Liver (tissue), 9 donors: ENCODE data around the gene DAPK2. TPM values are rescaled to one million over a fixed set of nuclear protein-coding genes. Genes with fewer than 3 reads are reported as not detected.

Source experiments
- DNase-seq: peaks from one replicate; pipeline ENCODE4 v3.0.0-alpha.2; 2017; ENCODE audit warnings: low spot score
- H3K27ac ChIP-seq, 2 donors: one replicate each; pipeline ENCODE4 v1.7.0; 2013; ENCODE audit warnings: inconsistent platforms in 2 of 2, low read length in 2 of 2, control low read depth in 1 of 2, low read depth in 1 of 2, mild to moderate bottlenecking in 1 of 2
- H3K27me3 ChIP-seq, 4 donors: one replicate each; pipeline versions ENCODE4 v1.6.1 to v1.7.0; 2013; ENCODE audit warnings: low read length in 3 of 4, inconsistent platforms in 1 of 4, mild to moderate bottlenecking in 1 of 4, moderate library complexity in 1 of 4; ENCODE audit not compliant: control insufficient read depth in 4 of 4, insufficient read depth in 4 of 4
- H3K36me3 ChIP-seq, 4 donors: one replicate each; pipeline versions ENCODE4 v1.6.1 to v1.7.0; 2013; ENCODE audit warnings: low read length in 3 of 4, mild to moderate bottlenecking in 3 of 4, low read depth in 1 of 4, moderate library complexity in 1 of 4; ENCODE audit not compliant: control insufficient read depth in 4 of 4, insufficient read depth in 3 of 4
- H3K4me1 ChIP-seq, 4 donors: one replicate each; pipeline versions ENCODE4 v1.6.1 to v1.7.0; 2013; ENCODE audit warnings: low read length in 3 of 4, mild to moderate bottlenecking in 3 of 4, moderate library complexity in 1 of 4; ENCODE audit not compliant: control insufficient read depth in 4 of 4, insufficient read depth in 4 of 4
- H3K4me3 ChIP-seq, 3 donors: one replicate each; pipeline versions ENCODE4 v1.6.1 to v1.7.0; 2013; ENCODE audit warnings: low read length in 3 of 3, control low read depth in 1 of 3, low read depth in 1 of 3, mild to moderate bottlenecking in 1 of 3
- H3K9ac ChIP-seq, 2 donors: one replicate each; pipeline ENCODE4 v1.7.0; 2013; ENCODE audit warnings: low read length in 2 of 2, mild to moderate bottlenecking in 2 of 2, moderate library complexity in 2 of 2, control low read depth in 1 of 2, low read depth in 1 of 2
- H3K9me3 ChIP-seq, 4 donors: one replicate each; pipeline versions ENCODE4 v1.6.1 to v1.7.0; 2013; ENCODE audit warnings: low read length in 3 of 4; ENCODE audit not compliant: control insufficient read depth in 4 of 4
- FOXA2 ChIP-seq: IDR thresholded peaks from 2 replicates; pipeline ENCODE4 v1.6.1; 2016; ENCODE audit warnings: antibody characterized with exemption
- GABPA ChIP-seq, 2 donors: IDR thresholded peaks in 1 of 2; conservative IDR thresholded peaks in 1 of 2; 2 replicates each; pipeline ENCODE4 v1.6.1; 2016; ENCODE audit warnings: antibody characterized with exemption in 2 of 2, mild to moderate bottlenecking in 1 of 2, moderate library complexity in 1 of 2
- HNF4A ChIP-seq, 2 donors: conservative IDR thresholded peaks; 2 replicates each; pipeline ENCODE4 v1.6.1; 2016; ENCODE audit warnings: antibody characterized with exemption in 2 of 2, mild to moderate bottlenecking in 2 of 2
- HNF4G ChIP-seq: IDR thresholded peaks from 2 replicates; pipeline ENCODE4 v1.6.1; 2016; ENCODE audit warnings: antibody characterized with exemption
- JUND ChIP-seq, 2 donors: IDR thresholded peaks; 2 replicates each; pipeline ENCODE4 v1.6.1; 2016; ENCODE audit warnings: antibody characterized with exemption in 2 of 2
- NR2F2 ChIP-seq: IDR thresholded peaks from 2 replicates; pipeline ENCODE4 v1.6.1; 2016; ENCODE audit warnings: antibody characterized with exemption
- RXRA ChIP-seq, 2 donors: IDR thresholded peaks; 2 replicates each; pipeline ENCODE4 v1.6.1; 2017 to 2018; ENCODE audit warnings: antibody characterized with exemption in 2 of 2, mild to moderate bottlenecking in 1 of 2
- TAF1 ChIP-seq: conservative IDR thresholded peaks from 2 replicates; pipeline ENCODE4 v1.6.1; 2016; ENCODE audit warnings: antibody characterized with exemption, mild to moderate bottlenecking
- YY1 ChIP-seq: IDR thresholded peaks from 2 replicates; pipeline ENCODE4 v1.6.1; 2016; ENCODE audit warnings: antibody characterized with exemption, mild to moderate bottlenecking
- WGBS: extraction: QIAGEN DNeasy Blood & Tissue Kit; methylation state at CpG from one replicate; pipeline ENCODE4 v1.1.7; 2013; 5-methylcytosine and 5-hydroxymethylcytosine counted together
- polyA plus RNA-seq, 2 donors: library from polyadenylated mRNA; stranded (reverse) in 1 of 2; unstranded in 1 of 2; fragments of 200-250 nt in 1 of 2; fragments of >200 nt in 1 of 2; fragmentation: Nextera tagmentation in 1 of 2; extraction: Ambion mirVana in 1 of 2; gene quantifications; one replicate each; pipeline versions ENCODE4 v1.2.1 to v1.2.3, GENCODE V29; 2013 to 2015
- total RNA-seq, 2 donors: library from RNA; depleted of rRNA; stranded (reverse); fragments of >200 nt; gene quantifications; one replicate each; pipeline ENCODE4 v1.2.3, GENCODE V29; 2014
- TF ChIP-seq, protein P1 (sequence below): fragments of 150-350 bp; IDR thresholded peaks from 2 replicates; pipeline ENCODE4 v1.5.1; 2017; ENCODE audit warnings: improper control_type of control experiment, low read depth, low read length; ENCODE audit not compliant: missing input control
- TF ChIP-seq, protein P2 (sequence below): IDR thresholded peaks from 2 replicates; pipeline ENCODE4 v1.6.1; 2016; ENCODE audit warnings: antibody characterized with exemption, mild to moderate bottlenecking
- TF ChIP-seq, protein P3 (sequence below): IDR thresholded peaks from 2 replicates; pipeline ENCODE4 v1.6.1; 2016; ENCODE audit warnings: antibody characterized with exemption
- TF ChIP-seq, protein P4 (sequence below): IDR thresholded peaks from 2 replicates; pipeline ENCODE4 v1.6.1; 2016; ENCODE audit warnings: antibody characterized with exemption
- TF ChIP-seq, protein P5 (sequence below): IDR thresholded peaks from 2 replicates; pipeline ENCODE4 v1.6.1; 2016; ENCODE audit warnings: antibody characterized with exemption
- donor health status: healthy.
- donor health status: healthy.
- donor health status: healthy.
- donor health status: healthy.
- donor health status: healthy.

Gene DAPK2
- total and polyA plus RNA-seq, 4 donors, result 1.0 to 3.6 (median 1.1) TPM

GRCh38 chr15:64023220-64023619, 23.1 kb downstream of the DAPK2 start:
- Histone ChIP-seq H3K27ac (no peak overlapping the region), H3K9me3 (no peaks in the 10 kb centered on the region), H3K4me1 (peaks cover 2 to 31% (median 20%) of the 10 kb centered on the region in 4 donors), H3K4me3 (no peak overlapping the region), H3K9ac (no peak overlapping the region), H3K27me3 (no peaks in the 10 kb centered on the region), H3K36me3 (no peaks in the 10 kb centered on the region)
- 86% methylated on average over 1 of the region's 1 CpG for WGBS
- no peak for DNase-seq
- TF ChIP-seq HNF4G (no peak), RXRA (IDR thresholded peaks at IDR 0.05) (no peak), FOXA2 (no peak), NR2F2 (no peak), YY1 (no peak), GABPA (IDR thresholded peaks at IDR 0.05 in 1 of 2, conservative IDR thresholded peaks at IDR 0.05 in 1 of 2) (no peak), JUND (IDR thresholded peaks at IDR 0.05) (no peak), HNF4A (conservative IDR thresholded peaks at IDR 0.05) (no peak), TAF1 (no peak)
- TF ChIP-seq, protein P1, sequence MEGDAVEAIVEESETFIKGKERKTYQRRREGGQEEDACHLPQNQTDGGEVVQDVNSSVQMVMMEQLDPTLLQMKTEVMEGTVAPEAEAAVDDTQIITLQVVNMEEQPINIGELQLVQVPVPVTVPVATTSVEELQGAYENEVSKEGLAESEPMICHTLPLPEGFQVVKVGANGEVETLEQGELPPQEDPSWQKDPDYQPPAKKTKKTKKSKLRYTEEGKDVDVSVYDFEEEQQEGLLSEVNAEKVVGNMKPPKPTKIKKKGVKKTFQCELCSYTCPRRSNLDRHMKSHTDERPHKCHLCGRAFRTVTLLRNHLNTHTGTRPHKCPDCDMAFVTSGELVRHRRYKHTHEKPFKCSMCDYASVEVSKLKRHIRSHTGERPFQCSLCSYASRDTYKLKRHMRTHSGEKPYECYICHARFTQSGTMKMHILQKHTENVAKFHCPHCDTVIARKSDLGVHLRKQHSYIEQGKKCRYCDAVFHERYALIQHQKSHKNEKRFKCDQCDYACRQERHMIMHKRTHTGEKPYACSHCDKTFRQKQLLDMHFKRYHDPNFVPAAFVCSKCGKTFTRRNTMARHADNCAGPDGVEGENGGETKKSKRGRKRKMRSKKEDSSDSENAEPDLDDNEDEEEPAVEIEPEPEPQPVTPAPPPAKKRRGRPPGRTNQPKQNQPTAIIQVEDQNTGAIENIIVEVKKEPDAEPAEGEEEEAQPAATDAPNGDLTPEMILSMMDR, result no peak
- TF ChIP-seq, protein P2, sequence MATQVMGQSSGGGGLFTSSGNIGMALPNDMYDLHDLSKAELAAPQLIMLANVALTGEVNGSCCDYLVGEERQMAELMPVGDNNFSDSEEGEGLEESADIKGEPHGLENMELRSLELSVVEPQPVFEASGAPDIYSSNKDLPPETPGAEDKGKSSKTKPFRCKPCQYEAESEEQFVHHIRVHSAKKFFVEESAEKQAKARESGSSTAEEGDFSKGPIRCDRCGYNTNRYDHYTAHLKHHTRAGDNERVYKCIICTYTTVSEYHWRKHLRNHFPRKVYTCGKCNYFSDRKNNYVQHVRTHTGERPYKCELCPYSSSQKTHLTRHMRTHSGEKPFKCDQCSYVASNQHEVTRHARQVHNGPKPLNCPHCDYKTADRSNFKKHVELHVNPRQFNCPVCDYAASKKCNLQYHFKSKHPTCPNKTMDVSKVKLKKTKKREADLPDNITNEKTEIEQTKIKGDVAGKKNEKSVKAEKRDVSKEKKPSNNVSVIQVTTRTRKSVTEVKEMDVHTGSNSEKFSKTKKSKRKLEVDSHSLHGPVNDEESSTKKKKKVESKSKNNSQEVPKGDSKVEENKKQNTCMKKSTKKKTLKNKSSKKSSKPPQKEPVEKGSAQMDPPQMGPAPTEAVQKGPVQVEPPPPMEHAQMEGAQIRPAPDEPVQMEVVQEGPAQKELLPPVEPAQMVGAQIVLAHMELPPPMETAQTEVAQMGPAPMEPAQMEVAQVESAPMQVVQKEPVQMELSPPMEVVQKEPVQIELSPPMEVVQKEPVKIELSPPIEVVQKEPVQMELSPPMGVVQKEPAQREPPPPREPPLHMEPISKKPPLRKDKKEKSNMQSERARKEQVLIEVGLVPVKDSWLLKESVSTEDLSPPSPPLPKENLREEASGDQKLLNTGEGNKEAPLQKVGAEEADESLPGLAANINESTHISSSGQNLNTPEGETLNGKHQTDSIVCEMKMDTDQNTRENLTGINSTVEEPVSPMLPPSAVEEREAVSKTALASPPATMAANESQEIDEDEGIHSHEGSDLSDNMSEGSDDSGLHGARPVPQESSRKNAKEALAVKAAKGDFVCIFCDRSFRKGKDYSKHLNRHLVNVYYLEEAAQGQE, result no peak
- TF ChIP-seq, protein P3, sequence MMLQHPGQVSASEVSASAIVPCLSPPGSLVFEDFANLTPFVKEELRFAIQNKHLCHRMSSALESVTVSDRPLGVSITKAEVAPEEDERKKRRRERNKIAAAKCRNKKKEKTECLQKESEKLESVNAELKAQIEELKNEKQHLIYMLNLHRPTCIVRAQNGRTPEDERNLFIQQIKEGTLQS, result no peak
- TF ChIP-seq, protein P4, sequence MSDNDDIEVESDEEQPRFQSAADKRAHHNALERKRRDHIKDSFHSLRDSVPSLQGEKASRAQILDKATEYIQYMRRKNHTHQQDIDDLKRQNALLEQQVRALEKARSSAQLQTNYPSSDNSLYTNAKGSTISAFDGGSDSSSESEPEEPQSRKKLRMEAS, result no peak
- TF ChIP-seq, protein P5, sequence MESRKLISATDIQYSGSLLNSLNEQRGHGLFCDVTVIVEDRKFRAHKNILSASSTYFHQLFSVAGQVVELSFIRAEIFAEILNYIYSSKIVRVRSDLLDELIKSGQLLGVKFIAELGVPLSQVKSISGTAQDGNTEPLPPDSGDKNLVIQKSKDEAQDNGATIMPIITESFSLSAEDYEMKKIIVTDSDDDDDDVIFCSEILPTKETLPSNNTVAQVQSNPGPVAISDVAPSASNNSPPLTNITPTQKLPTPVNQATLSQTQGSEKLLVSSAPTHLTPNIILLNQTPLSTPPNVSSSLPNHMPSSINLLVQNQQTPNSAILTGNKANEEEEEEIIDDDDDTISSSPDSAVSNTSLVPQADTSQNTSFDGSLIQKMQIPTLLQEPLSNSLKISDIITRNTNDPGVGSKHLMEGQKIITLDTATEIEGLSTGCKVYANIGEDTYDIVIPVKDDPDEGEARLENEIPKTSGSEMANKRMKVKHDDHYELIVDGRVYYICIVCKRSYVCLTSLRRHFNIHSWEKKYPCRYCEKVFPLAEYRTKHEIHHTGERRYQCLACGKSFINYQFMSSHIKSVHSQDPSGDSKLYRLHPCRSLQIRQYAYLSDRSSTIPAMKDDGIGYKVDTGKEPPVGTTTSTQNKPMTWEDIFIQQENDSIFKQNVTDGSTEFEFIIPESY, result no peak

DNA sequence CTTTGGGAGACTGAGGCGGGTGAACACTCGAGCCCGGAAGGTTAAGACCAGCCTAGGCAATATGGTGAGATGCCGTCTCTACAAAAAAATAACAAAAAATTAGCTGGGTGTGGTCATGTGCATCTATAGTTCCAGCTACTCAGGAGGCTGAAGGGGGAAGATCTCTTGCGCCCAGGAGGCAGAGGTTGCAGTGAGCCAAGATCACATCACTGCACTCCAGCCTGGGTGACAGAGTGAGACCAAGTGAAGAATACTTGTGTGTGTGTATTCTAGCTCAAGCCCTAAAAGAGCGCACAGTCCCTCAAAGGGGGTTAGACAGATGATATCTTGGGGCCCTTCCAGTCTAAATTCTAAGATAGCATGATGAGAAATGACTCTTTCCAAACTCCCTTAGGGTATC, 23.7 kb downstream of the DAPK2 start:
- WGBS, result 98% methylated on average over 6 of the region's 6 CpGs
- Histone ChIP-seq H3K9ac (no peak overlapping the region), H3K4me1 (peaks cover 2 to 27% (median 19%) of the 10 kb centered on the region in 4 donors), H3K9me3 (no peaks in the 10 kb centered on the region), H3K27ac (no peak overlapping the region), H3K4me3 (no peak overlapping the region), H3K36me3 (no peaks in the 10 kb centered on the region), H3K27me3 (no peaks in the 10 kb centered on the region)
- no peak for DNase-seq
- TF ChIP-seq RXRA (IDR thresholded peaks at IDR 0.05) (no peak), JUND (IDR thresholded peaks at IDR 0.05) (no peak), TAF1 (no peak), GABPA (IDR thresholded peaks at IDR 0.05 in 1 of 2, conservative IDR thresholded peaks at IDR 0.05 in 1 of 2) (no peak)
- TF ChIP-seq, protein P2, result no peak
- TF ChIP-seq, protein P3, result no peak
- TF ChIP-seq, protein P5, result no peak
- TF ChIP-seq, protein P1, result no peak
